Esophagus muscularis mucosa (tissue), 4 donors: ENCODE measurements around the gene TMEM87B.

Experiments
- CTCF ChIP-seq, 3 experiments: fragments of 200-600 bp in 2 of 3; fragments of 450-650 bp in 1 of 3; sonication (generic) in 2 of 3; IDR thresholded peaks; one replicate each; pipeline ENCODE4 v1.5.1; 2017 to 2019; ENCODE audit warnings: antibody characterized with exemption in 3 of 3, mild to moderate bottlenecking in 2 of 3, moderate library complexity in 1 of 3
- EP300 ChIP-seq: sonication (generic); formaldehyde crosslinking; IDR thresholded peaks from one replicate; pipeline ENCODE4 v1.6.1; 2017; ENCODE audit warnings: antibody characterized with exemption
- POLR2A ChIP-seq: fragments of 450-650 bp; IDR thresholded peaks from one replicate; pipeline ENCODE4 v1.6.1; 2017; ENCODE audit warnings: antibody characterized with exemption, moderate library complexity, mild to moderate bottlenecking, low read depth
- POLR2AphosphoS5 ChIP-seq, 2 donors: sonication (generic); formaldehyde crosslinking; IDR thresholded peaks; one replicate each; pipeline ENCODE4 v1.6.1; 2017; ENCODE audit warnings: antibody characterized with exemption in 2 of 2

DNA sequence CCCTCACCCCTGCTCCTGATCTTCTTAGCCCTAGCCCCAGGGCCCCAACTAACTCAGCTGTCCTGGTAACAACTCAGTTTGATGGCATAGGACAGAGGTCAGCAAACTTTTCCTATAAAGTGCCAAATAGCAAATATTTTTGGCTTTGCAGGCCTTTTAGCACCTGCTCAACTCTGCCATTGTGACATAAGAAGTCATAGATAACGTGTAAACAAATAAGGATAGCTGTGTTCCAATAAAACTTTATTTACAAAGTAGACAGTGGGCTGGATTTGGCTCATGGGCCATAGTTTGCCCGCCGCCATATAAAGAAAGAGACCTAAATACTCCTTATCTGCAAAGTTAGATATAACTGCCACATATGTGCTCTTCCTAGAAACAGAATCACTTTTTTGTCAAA lies 27.3 kb upstream of the TMEM87B start:
- TF ChIP-seq POLR2AphosphoS5 (IDR thresholded peaks at IDR 0.05) (no peak), POLR2A (no peak), CTCF (IDR thresholded peaks at IDR 0.05) (no peak), EP300 (no peak)
